ENCODE data around the gene FBXO28.
"Not testable (repeated sequence)": the region's sequence is repeated elsewhere in the genome, so short reads cannot be mapped to it uniquely, and the experiment has no call there.

FBXO28 gene

GRCh38 chr1:224192082-224192788 is 78.3 kb downstream of the FBXO28 start:
- no peak for DNase-seq

GRCh38 chr1:224193319-224193966 is 79.5 kb downstream of the FBXO28 start:
- no peak for DNase-seq

- no peak for DNase-seq
Observed at GRCh38 chr1:224196813-224197600, 83.1 kb downstream of the FBXO28 start.

- no peak for DNase-seq
Observed at GRCh38 chr1:224198572-224198971, 84.7 kb downstream of the FBXO28 start.

- DNase-seq, result no peak
Observed at GRCh38 chr1:224199679-224200078, 85.8 kb downstream of the FBXO28 start.

- no peak for DNase-seq
Observed at GRCh38 chr1:224201383-224201782, 87.5 kb downstream of the FBXO28 start.

GRCh38 chr1:224201853-224202252 is 87.9 kb downstream of the FBXO28 start:
- DNase-seq, result no peak

- no peak for DNase-seq
Observed at GRCh38 chr1:224203243-224204016, 89.5 kb downstream of the FBXO28 start.

- no peak for DNase-seq
Observed at GRCh38 chr1:224205438-224205840, 91.5 kb downstream of the FBXO28 start.

GRCh38 chr1:224205931-224206538 is 92.1 kb downstream of the FBXO28 start:
- DNase-seq, result not testable (repeated sequence)

GRCh38 chr1:224211206-224211962 is 97.5 kb downstream of the FBXO28 start:
- DNase-seq, result peak; percentile 76
